Measurements from ENCODE around the gene ADAMTSL5. TPM values are rescaled to one million over a fixed set of nuclear protein-coding genes. Genes with fewer than 3 reads are reported as not detected.

The ADAMTSL5 gene
- total RNA-seq, 2 experiments from 2014 or later: 0.34 TPM; not detected in 1

GRCh38 chr19:1495799-1496713 is 16.8 kb downstream of the ADAMTSL5 start:
- Histone ChIP-seq H3K4me1 (ENCODE audit: insufficient read depth, low read length, poor library complexity, severe bottlenecking) (peaks cover 6% of the 10 kb centered on the region), H2AFZ (ENCODE audit: low read length) (no peak overlapping the region), H3K9me3 (ENCODE audit: low read length) (no peaks in the 10 kb centered on the region), H3K9me2 (ENCODE audit: insufficient read depth, low read length) (no peaks in the 10 kb centered on the region), H3K36me3 (ENCODE audit: insufficient read depth, low read length) (no peaks in the 10 kb centered on the region), H3K79me2 (ENCODE audit: insufficient read depth, low read depth, low read length) (no peaks in the 10 kb centered on the region), H4K20me1 (ENCODE audit: insufficient read depth, low read length) (no peaks in the 10 kb centered on the region), H3K4me2 (ENCODE audit: low read length) (no peak overlapping the region), H3K4me3 (ENCODE audit: low read depth, low read length, poor library complexity, severe bottlenecking) (no peak overlapping the region), H3K27ac (ENCODE audit: low read depth, low read length, poor library complexity, severe bottlenecking) (no peak overlapping the region)
- no peak for DNase-seq (ENCODE audit: low spot score)
- ChIA-PET CTCF (ENCODE audit: unreplicated experiment) (no interaction called here), POLR2A (no interaction called here)
- no peak for TF ChIP-seq EZH2phosphoT487 (IDR thresholded peaks at IDR 0.05; ENCODE audit: borderline replicate concordance, low read depth, low read length)
- TF ChIP-seq CTCF (conservative IDR thresholded peaks at IDR 0.05; ENCODE audit: low read length): no peak
- BruUV-seq (replicated peaks): no TSS peak
- intact Hi-C loops (cut with micrococcal nuclease; ENCODE audit: unreplicated experiment): no loop called here

GRCh38 chr19:1495051-1495798 is 17.6 kb downstream of the ADAMTSL5 start:
- intact Hi-C loops (cut with micrococcal nuclease; ENCODE audit: unreplicated experiment): no loop called here
- POLR2A ChIA-PET: no interaction called here
- H3K79me2 ChIP-seq (ENCODE audit: insufficient read depth, low read depth, low read length): no peaks in the 10 kb centered on the region

More at GRCh38 chr19:1495051-1495798, 17.6 kb downstream of the ADAMTSL5 start:
- Histone ChIP-seq H3K9me3 (ENCODE audit: low read length) (no peaks in the 10 kb centered on the region), H3K4me1 (ENCODE audit: insufficient read depth, low read length, poor library complexity, severe bottlenecking) (peaks cover 7% of the 10 kb centered on the region), H3K9me2 (ENCODE audit: insufficient read depth, low read length) (no peaks in the 10 kb centered on the region), H3K27ac (ENCODE audit: low read depth, low read length, poor library complexity, severe bottlenecking) (no peak overlapping the region), H3K4me3 (ENCODE audit: low read depth, low read length, poor library complexity, severe bottlenecking) (no peak overlapping the region), H4K20me1 (ENCODE audit: insufficient read depth, low read length) (no peaks in the 10 kb centered on the region), H2AFZ (ENCODE audit: low read length) (no peak overlapping the region), H3K4me2 (ENCODE audit: low read length) (no peak overlapping the region), H3K36me3 (ENCODE audit: insufficient read depth, low read length) (no peaks in the 10 kb centered on the region)
- no TSS peak for BruUV-seq (replicated peaks)
- TF ChIP-seq EZH2phosphoT487 (IDR thresholded peaks at IDR 0.05; ENCODE audit: borderline replicate concordance, low read depth, low read length) (no peak), CTCF (conservative IDR thresholded peaks at IDR 0.05; ENCODE audit: low read length) (no peak)
- CTCF ChIA-PET (ENCODE audit: unreplicated experiment): no interaction called here
- no peak for DNase-seq (ENCODE audit: low spot score)
